ENCODE results near the gene CSNK1G3. TPM values are rescaled to one million over a fixed set of nuclear protein-coding genes. Genes with fewer than 3 reads are reported as not detected.

The CSNK1G3 gene
- polyA plus RNA-seq, 6 donors from 2014 or later = 92.2 to 123 (median 109) TPM

DNA sequence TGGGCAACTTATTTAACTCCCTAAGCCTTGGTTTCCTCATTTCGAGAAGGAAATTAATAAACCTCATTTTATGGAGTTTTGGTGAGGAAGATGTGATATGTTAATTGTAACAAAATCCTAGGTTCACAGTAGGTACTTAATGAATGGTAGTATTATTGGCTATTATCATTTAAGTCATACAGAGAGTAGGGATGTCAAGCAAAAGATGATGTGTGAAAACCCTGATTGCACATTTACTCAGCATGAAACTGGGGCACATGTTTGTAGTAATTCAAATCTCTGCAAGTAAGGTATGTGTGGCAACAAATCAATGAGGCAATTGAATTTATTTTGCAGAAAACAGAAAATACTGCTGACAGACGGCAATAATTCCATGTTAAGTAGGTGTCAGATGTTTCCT, 127.3 kb downstream of the CSNK1G3 start:
- Mint-ChIP-seq H3K27me3 (peaks cover 0 to 6% (median 0%) of the 10 kb centered on the region in 3 donors), H3K4me3 (no peak overlapping the region), H3K36me3 (no peaks in the 10 kb centered on the region), H3K4me1 (no peaks in the 10 kb centered on the region), H3K27ac (no peak overlapping the region), H3K9me3 (peaks cover 0 to 11% (median 3%) of the 10 kb centered on the region in 7 donors)
- ATAC-seq (ENCODE audit: low read depth in 2 of 2) (no peak), DNase-seq (no peak)

DNA sequence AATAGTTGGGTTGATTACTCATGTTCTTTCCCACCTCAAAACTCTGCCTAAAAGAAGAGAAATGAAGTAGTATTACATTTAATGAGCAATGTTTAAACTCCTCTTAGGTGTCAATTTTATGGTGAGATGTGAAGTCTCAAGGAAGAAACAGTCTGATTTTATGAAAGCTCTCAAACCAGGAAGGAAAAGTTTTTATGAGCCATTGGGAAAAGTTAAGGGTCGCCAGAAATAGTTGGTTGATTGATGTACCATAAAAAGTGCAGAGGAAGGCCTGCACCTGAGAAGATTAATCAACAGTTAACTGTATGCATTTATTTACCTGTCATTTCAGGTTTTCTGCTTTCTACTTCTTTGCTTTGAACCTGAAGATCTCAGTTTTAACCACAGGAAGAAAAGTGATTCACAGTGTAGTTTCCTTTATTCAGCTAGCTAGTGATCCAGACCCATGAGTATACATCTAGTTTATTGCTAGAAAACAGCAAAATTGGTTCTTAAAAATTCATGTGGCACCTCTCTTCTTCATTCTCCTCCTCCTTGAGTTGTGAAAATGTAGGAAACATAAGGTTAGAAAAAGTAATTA, 133.1 kb downstream of the CSNK1G3 start:
- Mint-ChIP-seq H3K4me1 (no peaks in the 10 kb centered on the region), H3K27ac (no peak overlapping the region), H3K4me3 (no peak overlapping the region), H3K27me3 (peaks cover 0 to 14% (median 0%) of the 10 kb centered on the region in 3 donors), H3K36me3 (peaks cover 0 to 4% of the 10 kb centered on the region in 2 donors), H3K9me3 (peaks cover 0 to 14% (median 9%) of the 10 kb centered on the region in 7 donors)
- no peak for DNase-seq
- no peak for ATAC-seq (ENCODE audit: low read depth in 2 of 2)

DNA sequence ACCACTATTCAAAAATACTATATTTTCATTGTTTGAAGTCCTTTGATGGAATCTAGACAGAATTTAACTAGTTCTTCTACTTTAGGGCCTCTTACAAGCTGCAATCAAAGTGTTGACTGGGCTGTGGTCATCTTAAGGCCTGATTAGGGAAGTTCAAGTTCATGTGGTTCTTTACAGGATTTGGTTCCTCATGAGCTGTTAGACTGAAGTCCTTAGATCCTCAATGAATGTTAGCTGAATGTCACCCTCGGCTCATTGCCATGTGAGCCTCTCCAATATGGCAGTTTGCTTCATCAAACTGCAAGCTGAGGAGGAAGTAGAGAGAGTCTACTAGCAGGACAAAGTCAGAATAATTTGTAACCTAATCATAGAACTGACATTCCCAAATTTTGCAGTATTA, 135.1 kb downstream of the CSNK1G3 start:
- Mint-ChIP-seq H3K27me3 (peaks cover 0 to 10% (median 0%) of the 10 kb centered on the region in 3 donors), H3K27ac (no peak overlapping the region), H3K36me3 (peaks cover 0 to 4% of the 10 kb centered on the region in 2 donors), H3K4me3 (no peak overlapping the region), H3K9me3 (peaks cover 0 to 14% (median 9%) of the 10 kb centered on the region in 7 donors), H3K4me1 (no peaks in the 10 kb centered on the region)
- ATAC-seq (ENCODE audit: low read depth in 2 of 2) = no peak
- no peak for DNase-seq

DNA sequence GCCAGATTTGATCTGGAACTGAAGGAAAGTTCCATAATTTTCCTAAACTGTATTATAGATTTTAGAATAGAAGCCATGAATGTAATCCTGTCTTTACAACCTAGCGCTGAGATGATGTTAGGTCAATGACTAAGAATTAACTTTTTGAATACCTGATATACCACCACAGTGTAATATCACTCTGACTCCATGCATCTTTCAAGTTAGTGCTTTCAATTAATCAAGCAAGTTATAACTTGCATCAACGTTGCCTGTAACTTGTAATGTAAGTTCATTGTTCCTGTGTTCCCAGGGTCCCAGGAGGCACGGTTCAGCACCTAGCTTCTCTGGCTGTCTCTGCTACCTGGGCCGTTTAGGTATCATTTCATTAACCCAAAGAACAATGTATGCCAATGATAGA, 139.3 kb downstream of the CSNK1G3 start:
- no peak for ATAC-seq (ENCODE audit: low read depth in 2 of 2)
- H3K36me3 Mint-ChIP-seq = peaks cover 0 to 4% of the 10 kb centered on the region in 2 donors
- no peak overlapping the region for H3K4me3 Mint-ChIP-seq

DNA sequence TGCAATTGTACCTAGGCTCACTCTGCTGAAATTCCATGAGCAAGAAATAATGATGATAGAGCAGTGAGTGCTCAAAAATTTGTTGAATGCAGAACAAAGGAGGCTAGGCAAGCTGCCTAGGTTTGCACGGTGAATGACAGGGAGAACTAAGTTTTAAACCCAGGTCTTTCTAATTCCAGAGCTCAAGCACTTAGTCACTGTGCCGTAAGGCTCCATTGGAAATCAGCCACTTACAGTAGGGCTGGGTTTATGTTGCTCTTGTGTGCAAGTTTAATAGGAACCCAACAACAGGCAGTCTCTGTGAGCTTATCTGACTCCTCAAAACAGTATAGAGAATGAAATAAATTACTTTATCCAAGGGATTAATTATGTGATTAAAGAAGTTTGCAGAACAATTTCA, 147.0 kb downstream of the CSNK1G3 start:
- H3K4me1 Mint-ChIP-seq = peaks cover 5 to 10% (median 9%) of the 10 kb centered on the region in 3 donors
- no peak for ATAC-seq (ENCODE audit: low read depth in 2 of 2)
- H3K36me3 Mint-ChIP-seq = no peaks in the 10 kb centered on the region
- H3K9me3 Mint-ChIP-seq = peaks cover 0 to 2% (median 0%) of the 10 kb centered on the region in 7 donors
- H3K27ac Mint-ChIP-seq = no peak overlapping the region
- no peaks in the 10 kb centered on the region for H3K27me3 Mint-ChIP-seq
- no peak overlapping the region for H3K4me3 Mint-ChIP-seq
- no peak for DNase-seq

More for the DNA sequence above, 139.3 kb downstream of the CSNK1G3 start:
- peaks cover 0 to 14% (median 11%) of the 10 kb centered on the region in 7 donors for H3K9me3 Mint-ChIP-seq
- H3K27me3 Mint-ChIP-seq = no peaks in the 10 kb centered on the region
- no peaks in the 10 kb centered on the region for H3K4me1 Mint-ChIP-seq
- DNase-seq = no peak
- no peak overlapping the region for H3K27ac Mint-ChIP-seq

DNA sequence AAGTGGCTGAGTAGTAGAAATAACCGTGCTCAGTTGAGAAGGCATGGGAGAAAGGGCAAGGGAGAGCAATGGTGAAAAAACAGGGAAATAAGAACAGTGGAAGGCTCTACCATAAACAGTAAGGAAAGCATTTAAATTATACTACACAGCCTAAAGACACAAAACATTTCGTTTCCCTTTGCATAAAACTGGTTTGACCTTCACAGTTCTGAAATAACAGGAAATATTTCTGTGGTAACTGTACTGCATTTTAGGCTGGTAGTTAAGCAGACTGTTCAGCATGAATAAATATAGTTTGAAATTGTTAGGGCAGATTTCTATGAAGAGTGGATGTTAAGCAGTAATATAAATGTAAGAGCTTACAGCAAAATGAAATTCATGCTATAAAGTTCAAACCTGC, 147.5 kb downstream of the CSNK1G3 start:
- no peaks in the 10 kb centered on the region for H3K36me3 Mint-ChIP-seq
- no peaks in the 10 kb centered on the region for H3K27me3 Mint-ChIP-seq
- ATAC-seq (ENCODE audit: low read depth in 2 of 2) (no peak), DNase-seq (no peak)
- H3K4me1 Mint-ChIP-seq = peaks cover 5 to 10% (median 9%) of the 10 kb centered on the region in 3 donors
- no peak overlapping the region for H3K27ac Mint-ChIP-seq
- H3K9me3 Mint-ChIP-seq = peaks cover 0 to 2% (median 0%) of the 10 kb centered on the region in 7 donors
- H3K4me3 Mint-ChIP-seq = peak overlapping the region in 2 of 8 donors; percentile 2 to 14

DNA sequence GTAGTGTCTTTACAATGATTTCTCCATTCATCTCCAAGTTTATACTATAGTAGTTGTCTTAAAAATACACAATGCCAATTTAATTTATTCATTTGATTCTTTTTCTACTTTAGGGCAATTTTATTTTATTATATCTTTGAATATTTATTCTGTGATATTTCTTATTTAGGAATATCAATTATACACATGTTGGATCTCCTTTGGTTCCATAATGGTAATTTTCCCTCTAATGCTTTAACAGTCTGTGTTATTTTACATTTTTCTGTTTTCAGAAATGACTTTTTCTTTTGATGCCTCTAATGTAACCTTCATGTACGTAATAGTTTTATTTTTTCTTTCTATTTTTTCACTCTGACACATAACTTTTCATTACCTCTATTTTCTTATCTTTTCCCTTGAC, 153.0 kb downstream of the CSNK1G3 start:
- H3K36me3 Mint-ChIP-seq = peaks cover 10 to 12% of the 10 kb centered on the region in 2 donors
- no peaks in the 10 kb centered on the region for H3K27me3 Mint-ChIP-seq
- ATAC-seq (ENCODE audit: low read depth in 2 of 2) (no peak), DNase-seq (no peak)
- H3K4me3 Mint-ChIP-seq = no peak overlapping the region
- H3K27ac Mint-ChIP-seq = no peak overlapping the region
- H3K9me3 Mint-ChIP-seq = peaks cover 0 to 15% (median 6%) of the 10 kb centered on the region in 7 donors
- H3K4me1 Mint-ChIP-seq = peaks cover 0 to under 1% (median under 1%) of the 10 kb centered on the region in 3 donors

DNA sequence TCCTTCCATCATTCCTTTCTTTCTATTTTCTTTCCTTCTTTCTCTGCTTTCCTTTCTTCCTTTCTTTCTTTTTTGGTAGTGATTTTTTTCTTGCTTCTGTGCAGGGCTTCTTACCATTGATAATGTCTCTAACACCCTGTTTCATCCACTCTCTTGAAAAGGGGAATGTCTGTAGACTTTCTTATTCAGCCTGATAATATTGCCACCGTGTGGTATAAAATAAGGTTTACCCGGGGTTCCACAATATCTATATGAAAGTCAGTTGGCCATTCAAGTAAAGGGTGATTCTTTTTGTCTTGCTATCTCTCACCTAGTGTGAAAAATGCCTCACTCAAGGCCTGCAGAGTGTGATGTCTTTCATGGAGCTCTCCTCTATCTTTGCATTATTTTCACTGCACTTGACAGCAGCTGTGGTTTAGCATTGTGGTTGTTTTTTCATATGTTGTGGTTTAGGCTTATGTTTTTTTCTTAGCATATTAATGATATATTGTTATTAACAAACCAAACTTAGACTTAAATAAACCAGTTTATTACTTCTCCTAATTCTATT, 153.9 kb downstream of the CSNK1G3 start:
- H3K27ac Mint-ChIP-seq = no peak overlapping the region
- H3K36me3 Mint-ChIP-seq = peaks cover 10 to 12% of the 10 kb centered on the region in 2 donors
- ATAC-seq (ENCODE audit: low read depth in 2 of 2) (no peak), DNase-seq (no peak)
- H3K4me1 Mint-ChIP-seq = no peaks in the 10 kb centered on the region
- peaks cover 0 to 15% (median 6%) of the 10 kb centered on the region in 7 donors for H3K9me3 Mint-ChIP-seq
- H3K27me3 Mint-ChIP-seq = no peaks in the 10 kb centered on the region
- H3K4me3 Mint-ChIP-seq = no peak overlapping the region

Other genes starting within 250 kb of the CSNK1G3 start
- gene CEP120, start 88.8 kb upstream of the CSNK1G3 start, polyA plus RNA-seq (ENCODE audit: low read depth in 6 of 6) = 10 to 100 TPM; 15.8 to 45.9 (median 31.2) TPM